ENCODE measurements around the gene SERPINA5.

Gene SERPINA5

GRCh38 chr14:94540031-94540794 lies 41.0 kb upstream of the SERPINA5 start:
- DNase-seq (ENCODE audit: extremely low read depth, low read depth), result no peak
- TF ChIP-seq CTCF (IDR thresholded peaks at IDR 0.05; ENCODE audit: low read depth, low read length), result peak; percentile 7; the same call in 1 of the 2 replicates

- TF ChIP-seq CTCF (IDR thresholded peaks at IDR 0.05; ENCODE audit: low read depth, low read length), result no peak
- no peak for DNase-seq (ENCODE audit: extremely low read depth, low read depth)
These were observed 39.8 kb upstream of the SERPINA5 start for GRCh38 chr14:94541234-94541975.

GRCh38 chr14:94542111-94542810 lies 39.0 kb upstream of the SERPINA5 start:
- DNase-seq (ENCODE audit: extremely low read depth, low read depth), result no peak
- no peak for TF ChIP-seq CTCF (IDR thresholded peaks at IDR 0.05; ENCODE audit: low read depth, low read length)

GRCh38 chr14:94542811-94543440 lies 38.3 kb upstream of the SERPINA5 start:
- no peak for DNase-seq (ENCODE audit: extremely low read depth, low read depth)
- no peak for TF ChIP-seq CTCF (IDR thresholded peaks at IDR 0.05; ENCODE audit: low read depth, low read length)

GRCh38 chr14:94543449-94544124 lies 37.6 kb upstream of the SERPINA5 start:
- DNase-seq (ENCODE audit: extremely low read depth, low read depth), result no peak
- TF ChIP-seq CTCF (IDR thresholded peaks at IDR 0.05; ENCODE audit: low read depth, low read length), result no peak

GRCh38 chr14:94544726-94545125 lies 36.5 kb upstream of the SERPINA5 start:
- DNase-seq (ENCODE audit: extremely low read depth, low read depth), result no peak
- no peak for TF ChIP-seq CTCF (IDR thresholded peaks at IDR 0.05; ENCODE audit: low read depth, low read length)
